K562 (cell line): ENCODE measurements around the gene TMPO. TPM values are rescaled to one million over a fixed set of nuclear protein-coding genes. Genes with fewer than 3 reads are reported as not detected.

Experiments used
- BHLHE40 ChIP-seq: IDR thresholded peaks from 2 replicates; pipeline ENCODE4 v1.6.1; 2011; ENCODE audit warnings: low read length, improper control_type of control experiment
- CBFA2T2 ChIP-seq: fragments of 450-650 bp; conservative IDR thresholded peaks from 2 replicates; pipeline ENCODE4 v1.6.1; 2017; ENCODE audit warnings: mild to moderate bottlenecking
- CXXC5 ChIP-seq: fragments of 250-450 bp; sonication (Bioruptor Pico); IDR thresholded peaks from 2 replicates; pipeline ENCODE4 v1.8.0; 2022; ENCODE audit warnings: inconsistent platforms, mild to moderate bottlenecking, moderate library complexity
- HCFC1 ChIP-seq: IDR thresholded peaks from 2 replicates; pipeline ENCODE4 v1.6.1; 2012; ENCODE audit warnings: low read depth, low read length, improper control_type of control experiment
- HIVEP1 ChIP-seq: fragments of 250-450 bp; sonication (Bioruptor Pico); IDR thresholded peaks from 2 replicates; pipeline ENCODE4 v1.4.0; 2020; ENCODE audit warnings: mild to moderate bottlenecking
- MEIS2 ChIP-seq: fragments of 450-650 bp; IDR thresholded peaks from 2 replicates; pipeline ENCODE4 v1.6.1; 2014; ENCODE audit warnings: mild to moderate bottlenecking; ENCODE audit not compliant: partially characterized antibody
- TBP ChIP-seq: optimal IDR thresholded peaks from 2 replicates; pipeline ENCODE3; 2011; ENCODE audit warnings: low read depth, low read length, improper control_type of control experiment
- TFAM ChIP-seq: fragments of 250-450 bp; sonication (Bioruptor Pico); conservative IDR thresholded peaks from 2 replicates; pipeline ENCODE4 v1.5.0; 2021; ENCODE audit warnings: mild to moderate bottlenecking, moderate library complexity
- XRCC5 ChIP-seq: fragments of 200-400 bp; formaldehyde crosslinking; IDR thresholded peaks from 2 replicates; pipeline ENCODE4 v1.6.1; 2017; ENCODE audit warnings: low read depth, mild to moderate bottlenecking, low read length
- ZNF133 ChIP-seq: fragments of 250-450 bp; sonication (Bioruptor Pico); IDR thresholded peaks from 2 replicates; pipeline ENCODE4 v1.4.0; 2020; ENCODE audit warnings: mild to moderate bottlenecking
- ZNF316 ChIP-seq: fragments of 450-650 bp; IDR thresholded peaks from 2 replicates; pipeline ENCODE4 v1.6.1; 2016
- ZNF609 ChIP-seq: sonication (generic); formaldehyde crosslinking; IDR thresholded peaks from 2 replicates; pipeline ENCODE4 v1.8.1; 2023; ENCODE audit warnings: missing genetic modification reagents, mild to moderate bottlenecking, borderline replicate concordance
- polyA plus RNA-seq, 8 experiments: library from polyadenylated mRNA; depleted of rRNA in 4 of 8; stranded (reverse) in 5 of 8; unstranded in 3 of 8; fragments of >200 nt; fragmentation: Nextera tagmentation in 2 of 8; fragmentation: Illumina TruSeq in 1 of 8; extraction: Ambion mirVana in 2 of 8; extraction: Trizol in 1 of 8; gene quantifications; 2 replicates each; pipeline versions ENCODE4 v1.2.1 to v1.2.3, GENCODE V29; 2011 to 2014; ENCODE audit warnings: inconsistent platforms in 1 of 8, missing spikeins in 1 of 8
- total RNA-seq, 7 experiments: library from RNA; depleted of rRNA in 6 of 7; stranded (reverse); fragments of >200 nt in 6 of 7; fragmentation: Illumina TruSeq in 2 of 7; extraction: Trizol in 2 of 7; gene quantifications; 2 replicates each; pipeline versions ENCODE4 v1.2.1 to v1.2.3, GENCODE V29; 2011 to 2021; ENCODE audit warnings: low replicate concordance in 1 of 7

The TMPO gene
- total and polyA plus RNA-seq, 9 of the 15 experiments (the other 6 are each of a cell fraction or from before 2014, with no cell fraction given): 62.1 to 263 (median 182) TPM

- TF ChIP-seq TFAM (CRISPR knock-in tag) (no peak), CXXC5 (peak; percentile 46; the same call in 1 of the 2 replicates), HIVEP1 (CRISPR knock-in tag) (no peak), BHLHE40 (peak; percentile 78), TBP (no peak), CBFA2T2 (peak; percentile 52; the same call in 1 of the 2 replicates), ZNF609 (CRISPR knock-in tag) (no peak), XRCC5 (no peak), MEIS2 (peak; percentile 20), HCFC1 (no peak), ZNF316 (no peak), ZNF133 (CRISPR knock-in tag) (no peak)
These were observed 31.5 kb upstream of the TMPO start (continued) for GRCh38 chr12:98483621-98484503.
